NCI-H510A (cell line): ENCODE measurements around the gene SLC2A8.

Experiments used
- DNase-seq: peaks from one replicate; lab custom pipeline; 2025; lab: John Stamatoyannopoulos, UW

Gene SLC2A8

DNA sequence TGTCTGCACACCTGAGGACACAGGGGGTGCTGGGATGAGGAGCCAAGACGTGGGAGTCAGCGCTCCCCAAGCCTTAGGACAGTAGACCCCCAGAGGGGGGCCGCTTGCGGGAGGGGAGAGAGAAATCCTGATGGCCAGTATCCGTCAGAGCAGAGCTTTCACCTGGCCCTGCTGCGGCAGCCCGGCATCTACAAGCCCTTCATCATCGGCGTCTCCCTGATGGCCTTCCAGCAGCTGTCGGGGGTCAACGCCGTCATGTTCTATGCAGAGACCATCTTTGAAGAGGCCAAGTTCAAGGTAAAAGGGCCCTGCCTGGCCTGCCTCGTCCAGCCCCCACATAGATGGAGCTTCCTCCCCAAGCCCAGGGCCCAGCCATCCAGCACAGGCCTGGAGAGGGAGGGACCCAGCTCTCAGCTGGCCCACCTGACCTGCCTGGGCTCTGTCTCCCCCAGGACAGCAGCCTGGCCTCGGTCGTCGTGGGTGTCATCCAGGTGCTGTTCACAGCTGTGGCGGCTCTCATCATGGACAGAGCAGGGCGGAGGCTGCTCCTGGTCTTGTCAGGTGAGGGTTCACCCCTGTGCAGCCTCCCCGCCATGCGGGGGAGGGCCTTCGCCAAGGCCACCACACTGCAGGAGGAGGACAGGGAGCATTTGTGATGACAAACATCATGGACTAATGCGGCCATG is 6.7 kb downstream of the SLC2A8 start:
- no peak for DNase-seq

DNA sequence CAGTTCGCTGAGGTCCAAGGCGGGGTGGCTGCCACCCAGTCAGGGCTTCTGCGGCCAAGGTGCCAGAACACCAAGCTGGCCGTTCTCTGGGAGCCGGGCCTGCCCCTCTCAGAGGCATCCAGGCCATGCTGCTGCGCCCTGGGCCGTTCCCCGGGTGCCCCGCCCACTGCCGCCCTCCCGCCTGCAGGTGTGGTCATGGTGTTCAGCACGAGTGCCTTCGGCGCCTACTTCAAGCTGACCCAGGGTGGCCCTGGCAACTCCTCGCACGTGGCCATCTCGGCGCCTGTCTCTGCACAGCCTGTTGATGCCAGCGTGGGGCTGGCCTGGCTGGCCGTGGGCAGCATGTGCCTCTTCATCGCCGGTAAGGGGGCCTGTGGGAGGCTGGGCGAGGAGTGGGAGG is 7.7 kb downstream of the SLC2A8 start:
- DNase-seq = no peak

DNA sequence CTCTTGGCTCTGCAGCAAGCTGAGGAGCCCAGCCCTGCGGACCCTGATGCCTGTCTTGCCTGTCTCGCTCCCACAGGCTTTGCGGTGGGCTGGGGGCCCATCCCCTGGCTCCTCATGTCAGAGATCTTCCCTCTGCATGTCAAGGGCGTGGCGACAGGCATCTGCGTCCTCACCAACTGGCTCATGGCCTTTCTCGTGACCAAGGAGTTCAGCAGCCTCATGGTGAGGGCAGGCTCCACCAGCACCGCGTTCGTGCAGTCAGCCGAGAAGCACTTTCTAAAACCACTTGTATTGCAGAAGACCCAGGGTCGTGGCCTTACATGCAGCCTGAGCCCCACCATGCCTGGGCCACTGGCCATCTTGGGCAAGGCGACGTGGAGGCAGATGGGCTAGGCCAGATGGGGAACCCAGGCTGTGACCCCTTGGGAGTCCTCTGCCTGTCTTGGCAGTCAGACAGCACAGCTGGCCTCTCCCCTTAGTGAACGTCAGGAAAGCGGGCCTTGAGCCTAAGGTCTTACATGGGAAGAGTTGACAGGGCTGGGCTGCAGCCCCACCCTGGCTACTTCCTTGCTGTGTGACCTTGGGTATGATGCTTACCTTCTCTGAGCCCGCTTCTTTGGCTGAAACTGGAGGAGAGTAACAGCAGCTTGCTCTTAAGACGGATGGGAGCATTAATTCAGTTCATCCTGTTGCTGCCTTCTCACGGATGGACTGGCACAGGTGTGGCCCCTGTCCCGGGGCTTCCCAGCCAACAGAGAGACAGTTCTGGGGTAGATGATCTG is 8.6 kb downstream of the SLC2A8 start:
- no peak for DNase-seq

DNA sequence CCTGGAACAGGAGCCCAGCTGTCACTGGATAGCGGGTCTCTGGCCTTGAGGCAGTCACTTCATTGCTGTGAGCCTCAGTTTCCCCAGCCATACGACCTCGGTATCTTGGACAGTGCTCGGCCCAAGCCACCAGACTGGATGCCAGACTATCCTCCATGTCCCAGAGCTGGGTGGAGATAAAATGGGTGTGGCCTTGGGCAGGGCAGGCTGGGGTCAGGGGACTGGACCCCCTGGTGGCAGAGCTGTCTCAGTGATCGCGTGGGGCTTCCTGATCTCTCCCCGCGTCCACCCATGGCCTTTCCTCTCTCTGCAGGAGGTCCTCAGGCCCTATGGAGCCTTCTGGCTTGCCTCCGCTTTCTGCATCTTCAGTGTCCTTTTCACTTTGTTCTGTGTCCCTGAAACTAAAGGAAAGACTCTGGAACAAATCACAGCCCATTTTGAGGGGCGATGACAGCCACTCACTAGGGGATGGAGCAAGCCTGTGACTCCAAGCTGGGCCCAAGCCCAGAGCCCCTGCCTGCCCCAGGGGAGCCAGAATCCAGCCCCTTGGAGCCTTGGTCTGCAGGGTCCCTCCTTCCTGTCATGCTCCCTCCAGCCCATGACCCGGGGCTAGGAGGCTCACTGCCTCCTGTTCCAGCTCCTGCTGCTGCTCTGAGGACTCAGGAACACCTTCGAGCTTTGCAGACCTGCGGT is 10.0 kb downstream of the SLC2A8 start:
- no peak for DNase-seq

DNA sequence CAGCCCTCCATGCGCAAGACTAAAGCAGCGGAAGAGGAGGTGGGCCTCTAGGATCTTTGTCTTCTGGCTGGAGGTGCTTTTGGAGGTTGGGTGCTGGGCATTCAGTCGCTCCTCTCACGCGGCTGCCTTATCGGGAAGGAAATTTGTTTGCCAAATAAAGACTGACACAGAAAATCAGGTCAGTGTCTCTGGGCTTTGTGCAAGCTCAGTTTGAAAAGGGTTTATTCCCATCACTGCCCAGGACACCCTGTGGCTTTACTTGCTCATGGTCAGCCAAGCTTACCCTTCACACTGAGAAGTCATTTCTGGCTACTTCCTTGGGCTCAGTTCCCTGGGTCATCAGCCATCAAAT is 10.5 kb downstream of the SLC2A8 start:
- DNase-seq = no peak

DNA sequence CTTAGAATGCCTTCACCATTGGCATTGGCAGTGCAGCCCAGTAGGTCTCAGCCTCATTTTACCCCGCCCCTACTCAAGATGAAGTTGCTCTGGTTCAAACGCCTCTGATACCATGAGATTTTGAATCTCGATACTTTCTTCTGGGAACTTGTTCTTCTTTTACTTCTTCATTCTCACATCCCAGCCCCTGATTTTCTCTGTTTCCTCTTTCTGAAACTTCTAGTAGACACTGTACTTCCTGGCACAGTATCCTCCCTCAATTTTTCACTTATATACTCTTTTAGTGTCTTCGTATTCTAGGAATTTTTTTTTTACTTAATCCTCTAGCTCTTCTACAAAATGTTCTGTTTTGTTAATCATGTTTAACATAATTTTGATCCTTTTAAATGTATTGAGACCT is 14.2 kb downstream of the SLC2A8 start:
- DNase-seq = no peak

DNA sequence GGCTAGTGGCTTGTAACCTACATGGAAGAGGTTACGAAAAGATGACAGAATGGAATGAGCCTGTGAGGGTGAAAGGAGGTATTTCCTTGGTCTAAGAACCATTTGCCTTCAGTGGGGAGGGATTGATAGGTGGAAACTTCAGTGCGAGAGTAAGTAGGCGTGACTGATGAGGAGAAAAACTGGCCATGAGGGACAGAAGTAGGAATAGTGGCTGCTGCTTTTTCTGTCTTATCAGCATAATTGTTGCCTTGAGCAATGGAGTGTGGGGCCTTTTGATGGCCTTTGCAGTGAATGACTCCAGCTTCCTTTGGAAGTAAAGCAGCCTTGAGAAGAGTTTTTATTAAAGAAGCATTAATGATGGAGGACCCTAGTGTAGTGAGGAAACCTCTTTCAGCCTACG is 18.2 kb downstream of the SLC2A8 start:
- no peak for DNase-seq

DNA sequence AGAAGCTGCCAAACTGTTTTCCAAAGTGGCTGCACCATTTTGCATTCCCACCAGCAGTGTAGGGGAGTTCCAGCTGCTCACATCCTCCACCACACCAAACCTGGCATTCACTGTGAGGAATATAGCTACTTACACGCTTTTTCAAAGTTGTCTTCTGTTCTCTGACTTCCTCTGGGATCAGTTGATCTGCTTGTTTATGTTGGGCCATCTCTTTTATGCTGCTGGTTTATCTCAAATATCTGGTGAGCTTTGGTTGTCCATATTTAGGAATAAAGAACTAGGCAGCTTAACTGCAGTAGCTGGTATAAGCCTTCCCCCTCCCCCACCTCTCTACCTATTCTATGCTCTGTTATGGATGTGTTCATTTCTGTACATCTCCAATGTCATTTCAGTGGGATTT is 18.7 kb downstream of the SLC2A8 start:
- no peak for DNase-seq

DNA sequence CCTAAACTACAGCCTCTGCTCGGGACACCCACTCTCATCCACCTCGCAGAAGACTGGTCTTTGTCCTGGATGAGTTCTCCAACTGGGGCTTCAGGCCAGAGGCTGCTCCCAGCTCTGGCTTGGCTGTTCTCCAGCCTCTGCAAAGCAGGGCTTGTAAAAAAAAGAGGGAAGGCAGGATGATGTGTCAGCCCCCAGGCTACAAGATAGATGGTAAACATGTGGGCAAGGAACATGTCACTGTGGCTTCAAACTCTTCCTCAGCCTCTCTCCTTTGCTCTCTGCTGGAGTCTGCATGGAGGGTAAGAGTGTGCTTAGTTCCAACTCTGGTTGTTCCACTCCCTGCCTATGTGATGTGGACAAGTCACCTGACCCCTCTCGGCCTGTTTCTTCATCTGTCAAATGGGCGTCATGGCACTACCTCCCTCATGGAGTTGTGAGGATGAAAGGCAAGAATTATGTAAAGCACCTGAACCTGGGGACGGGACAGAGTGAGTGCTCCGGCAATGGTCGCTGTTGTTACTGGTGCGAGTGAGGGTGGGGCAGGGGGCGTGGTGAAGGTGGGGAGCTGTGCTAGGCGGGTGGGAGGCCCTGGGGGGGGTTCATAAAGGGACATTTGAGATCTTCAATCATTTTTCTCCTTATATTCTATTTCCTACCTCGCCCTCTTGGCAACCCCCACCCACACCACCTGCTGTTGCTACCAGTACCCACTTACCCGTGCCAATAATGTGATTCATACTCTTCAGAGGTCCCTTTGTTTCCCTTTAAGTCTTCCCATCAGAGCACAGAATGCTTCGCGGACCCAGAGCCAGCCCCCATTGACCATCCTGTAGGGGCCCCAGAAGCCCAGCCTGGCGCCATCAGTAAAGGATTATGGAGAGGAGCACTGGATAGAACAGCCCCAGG is 20.4 kb downstream of the SLC2A8 start:
- DNase-seq = no peak

DNA sequence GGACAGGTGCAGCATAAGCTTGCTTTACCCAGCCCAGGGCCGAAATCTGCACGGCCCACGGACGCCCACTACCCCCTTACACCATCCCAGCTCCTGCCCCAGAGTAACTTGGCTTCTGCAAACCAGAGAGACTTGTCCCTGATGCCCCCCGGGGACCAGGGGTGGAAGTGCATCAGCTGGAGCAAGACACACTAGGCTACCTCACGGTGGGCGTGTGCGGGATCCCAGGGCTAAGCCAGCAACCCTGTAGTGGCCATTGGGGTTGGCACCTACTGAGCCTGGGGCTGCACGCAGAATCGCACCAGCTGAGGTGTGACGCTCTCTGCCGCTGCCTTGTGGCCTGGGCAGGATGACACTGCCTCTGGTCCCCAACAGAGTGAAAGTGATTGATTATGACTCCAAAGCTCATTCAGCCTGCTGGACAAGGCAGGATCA is 21.1 kb downstream of the SLC2A8 start:
- DNase-seq = no peak

DNA sequence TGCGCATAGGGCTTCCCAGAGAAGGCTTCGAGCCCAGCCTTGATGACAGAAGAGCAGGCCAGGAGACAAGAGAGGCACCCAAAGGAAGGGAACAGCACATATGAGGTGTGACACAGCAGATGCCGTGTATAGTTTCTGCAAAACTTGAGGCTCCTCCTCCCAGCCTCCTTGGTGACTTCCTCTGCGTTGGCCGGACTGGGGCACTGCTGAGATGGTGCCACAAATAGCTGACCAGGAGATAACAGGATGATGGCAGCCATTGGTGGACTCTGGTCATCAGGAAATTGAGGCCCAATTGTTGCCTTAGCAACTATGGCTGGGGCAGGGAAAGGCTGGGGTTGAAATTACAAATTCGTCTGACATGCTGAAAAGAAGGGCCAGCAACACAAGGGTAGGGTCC is 22.4 kb downstream of the SLC2A8 start:
- DNase-seq = no peak

DNA sequence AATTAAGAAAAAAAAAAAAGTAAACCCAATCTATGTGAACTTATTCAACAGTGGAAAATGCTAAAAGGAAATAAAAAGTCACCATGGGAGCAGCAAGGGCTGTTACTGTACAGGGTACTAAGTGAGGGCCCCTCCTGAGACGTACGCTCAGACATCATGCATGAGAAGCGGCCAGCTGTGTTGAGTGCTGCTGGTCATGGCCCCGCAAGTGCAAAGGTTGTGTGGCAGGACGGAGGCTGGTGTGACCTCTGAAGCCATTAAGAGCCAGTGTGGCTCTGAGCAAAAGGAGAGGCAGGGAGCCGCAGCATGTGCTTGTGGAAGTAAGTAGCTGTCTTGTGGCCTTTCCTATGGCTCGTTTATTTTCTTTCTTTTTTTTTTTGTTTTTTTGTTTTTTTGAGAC is 24.1 kb downstream of the SLC2A8 start:
- DNase-seq = no peak

DNA sequence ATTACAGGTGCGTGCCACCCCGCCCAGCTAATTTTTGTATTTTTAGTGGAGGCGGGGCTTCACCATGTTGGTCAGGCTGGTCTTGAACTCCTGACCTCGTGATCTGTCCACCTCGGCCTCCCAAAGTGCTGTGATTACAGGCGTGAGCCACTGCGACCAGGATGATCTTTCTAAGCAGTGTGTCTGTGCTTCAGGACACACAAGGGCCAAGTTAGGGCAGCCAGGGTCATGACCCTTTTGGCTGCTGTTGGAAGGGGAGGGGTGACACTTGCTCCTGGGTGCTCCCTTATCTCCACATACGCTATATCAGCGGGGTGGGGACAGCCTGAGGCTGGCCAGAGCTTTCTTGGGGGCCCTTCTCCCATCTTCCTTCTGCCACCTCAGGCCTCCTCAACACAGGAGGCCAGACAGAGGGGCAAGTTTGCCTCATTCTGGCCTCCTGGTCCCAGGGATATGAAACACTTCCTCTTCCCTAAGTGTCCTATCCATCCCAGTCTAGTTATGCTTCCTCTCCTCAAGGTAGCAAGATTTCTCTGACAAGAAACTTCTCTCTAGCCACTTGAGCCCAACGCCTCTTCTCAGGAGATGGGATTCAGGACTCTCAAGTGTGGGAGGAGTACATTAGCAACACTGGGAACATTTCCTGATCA is 25.3 kb downstream of the SLC2A8 start:
- DNase-seq = no peak

DNA sequence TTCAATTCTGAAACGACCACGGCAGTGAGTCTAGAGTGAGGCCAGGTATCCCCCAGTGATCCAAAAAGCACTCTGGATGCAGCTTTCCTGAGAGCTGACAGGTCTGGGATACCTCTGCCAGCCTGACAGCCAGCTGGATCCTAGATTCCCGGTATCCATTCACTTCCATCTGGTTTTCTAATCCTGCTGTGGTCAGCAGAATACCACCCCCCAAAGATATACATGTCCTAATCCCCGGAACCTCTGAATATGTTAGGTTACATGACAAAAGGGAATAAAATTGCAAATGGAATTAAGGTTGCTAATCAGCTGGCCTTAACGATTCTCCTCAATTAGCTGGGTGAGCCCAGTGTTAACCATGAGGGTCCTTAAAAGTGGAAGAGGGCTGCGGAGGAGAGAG is 25.8 kb downstream of the SLC2A8 start:
- no peak for DNase-seq

DNA sequence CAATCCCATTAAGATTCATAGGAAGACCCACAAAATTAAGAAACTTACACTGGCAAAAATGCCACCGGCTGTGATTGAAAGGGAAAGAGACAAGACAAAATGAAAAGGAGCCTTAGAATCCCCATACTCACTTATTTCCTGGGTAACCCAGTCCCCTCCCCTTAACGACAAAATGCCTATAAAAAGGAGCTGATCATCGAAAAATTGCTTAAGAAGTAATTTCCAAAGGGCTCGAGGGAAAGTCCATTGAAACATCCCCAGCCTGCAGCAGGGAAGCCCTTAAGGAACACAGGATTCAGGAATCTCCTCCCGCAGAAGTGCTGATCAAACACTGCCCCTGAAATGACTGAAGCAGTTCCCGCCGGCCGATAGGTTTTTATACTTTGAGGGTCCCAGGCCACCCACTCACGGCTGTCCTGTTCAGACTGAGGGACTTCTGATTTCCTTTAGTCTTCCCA is 26.5 kb downstream of the SLC2A8 start:
- no peak for DNase-seq

DNA sequence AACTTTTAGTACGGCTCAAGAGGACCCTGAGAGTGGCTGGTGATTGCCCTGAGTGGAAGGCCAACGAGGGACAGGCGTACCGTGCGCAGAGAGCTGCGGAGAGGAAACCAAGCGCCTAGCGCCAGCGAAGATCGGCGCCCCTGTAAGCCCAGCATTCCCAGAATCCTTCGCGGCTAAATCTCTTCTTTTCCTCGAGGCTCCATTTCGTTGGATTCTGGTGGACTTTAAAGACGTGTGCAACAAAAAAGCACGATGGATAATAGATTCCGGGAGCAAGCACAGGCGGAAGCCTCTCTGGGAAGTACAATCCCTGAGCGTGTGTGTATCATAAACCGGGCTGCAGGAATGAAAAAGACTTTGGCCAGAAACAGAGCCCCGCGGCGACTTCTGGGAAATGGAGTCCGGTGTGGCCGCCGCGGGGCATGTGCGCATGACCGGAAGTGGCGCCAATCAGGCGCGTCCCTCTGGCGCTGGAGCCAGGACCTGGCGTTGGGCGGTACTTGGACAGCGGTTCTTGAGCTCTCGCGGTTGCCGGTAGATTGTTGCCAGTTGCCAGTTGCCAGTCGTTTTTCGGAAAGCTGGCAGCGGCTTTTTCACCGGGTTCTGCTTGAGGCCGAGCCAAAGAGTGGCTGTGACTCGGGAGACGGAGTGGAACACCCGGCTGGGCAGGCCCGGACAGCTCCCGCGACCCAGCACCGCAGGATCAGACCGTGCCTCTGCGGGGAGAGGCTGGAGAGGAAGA is 27.1 kb downstream of the SLC2A8 start, which contains the start of gene ZNF79:
TSS of gene ZNF79 (plus strand) at position 449 of the 742 bp plus-strand sequence. CDS start 406 bp downstream, outside the sequence.
- DNase-seq = peak; percentile 89

DNA sequence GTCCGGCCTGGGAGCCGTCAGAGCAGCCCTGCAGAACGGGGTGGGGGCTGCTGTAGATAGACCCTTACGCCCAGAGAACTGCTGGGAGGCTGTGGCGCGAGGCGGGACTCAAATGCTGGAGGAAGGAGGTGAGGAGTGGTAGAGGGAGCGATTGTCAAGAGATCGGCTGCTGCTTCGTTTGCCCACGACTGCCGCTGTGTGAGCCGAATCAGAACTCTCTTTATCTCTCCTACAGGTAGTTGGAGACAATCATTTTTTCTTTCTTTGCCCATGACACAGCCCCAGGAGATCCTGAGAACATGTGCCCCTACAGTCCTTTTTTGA is 27.7 kb downstream of the SLC2A8 start:
- DNase-seq = no peak

DNA sequence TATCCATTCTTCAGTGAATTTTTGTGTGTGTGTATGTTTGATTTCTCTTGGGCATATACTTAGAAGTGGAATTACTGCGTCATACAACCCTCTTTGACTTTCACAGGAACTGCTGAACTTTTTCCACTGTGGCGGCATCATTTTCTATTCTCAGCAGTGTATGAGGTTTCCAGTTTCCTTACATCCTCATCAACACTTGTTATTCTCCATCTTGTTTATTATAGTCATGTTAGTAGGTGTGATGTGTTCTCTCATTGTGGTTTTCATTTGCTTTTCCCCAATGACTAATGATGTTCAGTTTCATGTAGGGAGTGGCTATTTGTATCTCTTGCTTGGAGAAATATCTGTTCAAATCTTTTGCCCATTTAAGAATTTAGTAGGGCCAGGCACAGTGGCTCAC is 29.8 kb downstream of the SLC2A8 start:
- no peak for DNase-seq

DNA sequence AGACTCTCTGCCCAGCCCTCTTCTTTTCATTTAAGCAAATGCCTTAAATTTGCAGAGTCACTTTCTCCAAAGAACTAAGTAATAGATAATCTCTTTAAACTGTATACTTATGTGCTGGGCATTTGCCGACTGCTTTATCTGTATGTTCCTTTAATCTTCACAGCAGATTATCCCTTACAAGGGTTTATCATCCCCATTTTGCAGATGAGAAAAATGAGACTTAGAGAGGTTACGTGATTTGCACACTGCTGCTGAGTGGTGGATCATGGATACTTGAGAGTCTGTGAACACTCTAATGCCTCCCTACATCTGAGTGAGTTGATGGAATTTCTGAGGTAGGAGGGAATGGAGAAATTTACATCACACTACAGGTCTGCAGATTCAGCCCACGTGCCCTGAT is 31.4 kb downstream of the SLC2A8 start:
- no peak for DNase-seq

DNA sequence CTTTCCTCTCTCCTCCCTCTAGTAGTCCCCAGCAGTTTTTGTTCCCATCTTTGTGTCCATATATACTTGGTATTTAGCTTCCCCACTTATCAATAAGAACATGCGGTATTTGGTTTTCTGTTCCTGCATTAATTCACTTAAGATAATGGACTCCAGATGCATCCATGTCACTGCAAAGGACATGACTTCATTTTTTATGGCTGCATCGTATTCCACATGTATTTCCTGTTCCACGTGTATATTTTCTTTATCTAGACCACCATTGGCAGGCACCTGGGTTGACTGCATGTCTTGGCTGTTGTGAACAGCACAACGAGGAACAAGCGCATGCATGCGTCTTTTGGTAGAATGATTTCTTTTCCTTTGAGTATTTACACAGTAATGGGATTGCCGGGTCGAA is 33.4 kb downstream of the SLC2A8 start:
- DNase-seq = no peak
